Trophoblast cell (in vitro differentiated cells and primary cell): Measurements from ENCODE around the gene FBXO9.

Experiments
- DNase-seq, 2 donors: peaks; one replicate each; pipeline ENCODE4 v3.0.0-alpha.2; 2016
- H2AFZ ChIP-seq: 2 replicates; pipeline ENCODE4 v1.6.1; 2013; ENCODE audit warnings: low read length, moderate library complexity, mild to moderate bottlenecking; ENCODE audit not compliant: insufficient read depth, poor library complexity
- H2AK5ac ChIP-seq: 2 replicates; pipeline ENCODE4 v1.6.1; 2013; ENCODE audit warnings: mild to moderate bottlenecking, low read length
- H2BK120ac ChIP-seq: 2 replicates; pipeline ENCODE4 v1.6.1; 2013; ENCODE audit warnings: low read length, mild to moderate bottlenecking, moderate library complexity; ENCODE audit not compliant: insufficient read depth, poor library complexity
- H2BK12ac ChIP-seq: 2 replicates; pipeline ENCODE4 v1.6.1; 2013; ENCODE audit warnings: mild to moderate bottlenecking, low read length, moderate library complexity
- H2BK5ac ChIP-seq: 2 replicates; pipeline ENCODE4 v1.6.1; 2013; ENCODE audit warnings: low read length, low read depth, moderate library complexity, mild to moderate bottlenecking; ENCODE audit not compliant: poor library complexity
- H3K14ac ChIP-seq: 2 replicates; pipeline ENCODE4 v1.6.1; 2013; ENCODE audit warnings: mild to moderate bottlenecking, low read length
- H3K18ac ChIP-seq: 2 replicates; pipeline ENCODE4 v1.6.1; 2013; ENCODE audit warnings: mild to moderate bottlenecking, low read length
- H3K23ac ChIP-seq: 2 replicates; pipeline ENCODE4 v1.6.1; 2013; ENCODE audit warnings: low read length
- H3K27ac ChIP-seq: 2 replicates; pipeline ENCODE4 v1.5.1; 2013; ENCODE audit warnings: low read depth, mild to moderate bottlenecking, inconsistent platforms, low read length, moderate library complexity
- H3K27me3 ChIP-seq: 2 replicates; pipeline ENCODE4 v1.6.1; 2013; ENCODE audit warnings: inconsistent platforms, mild to moderate bottlenecking, low read length, moderate library complexity; ENCODE audit not compliant: insufficient read depth
- H3K36me3 ChIP-seq, 2 experiments: 1 replicate in 1 of 2; 2 replicates in 1 of 2; pipeline ENCODE4 v1.6.1; 2013; ENCODE audit warnings: low read length in 2 of 2, mild to moderate bottlenecking in 2 of 2, moderate library complexity in 1 of 2; ENCODE audit not compliant: insufficient read depth in 2 of 2, control insufficient read depth in 1 of 2
- H3K4ac ChIP-seq: 2 replicates; pipeline ENCODE4 v1.6.1; 2013; ENCODE audit warnings: low read depth, mild to moderate bottlenecking, low read length, moderate library complexity
- H3K4me1 ChIP-seq, 2 experiments: 1 replicate in 1 of 2; 2 replicates in 1 of 2; pipeline ENCODE4 v1.6.1; 2013; ENCODE audit warnings: low read length in 2 of 2, mild to moderate bottlenecking in 2 of 2, moderate library complexity in 1 of 2; ENCODE audit not compliant: insufficient read depth in 2 of 2, control insufficient read depth in 1 of 2
- H3K4me2 ChIP-seq: 2 replicates; pipeline ENCODE4 v1.6.1; 2013; ENCODE audit warnings: inconsistent platforms, mild to moderate bottlenecking, low read length, moderate library complexity
- H3K4me3 ChIP-seq: 2 replicates; pipeline ENCODE4 v1.5.1; 2013; ENCODE audit warnings: mild to moderate bottlenecking, low read depth, low read length, inconsistent platforms
- H3K79me1 ChIP-seq: one replicate; pipeline ENCODE4 v1.6.1; 2013; ENCODE audit warnings: low read length
- H3K79me2 ChIP-seq: 2 replicates; pipeline ENCODE4 v1.6.1; 2013; ENCODE audit warnings: low read length, mild to moderate bottlenecking; ENCODE audit not compliant: control insufficient read depth, insufficient read depth, poor library complexity
- H3K9ac ChIP-seq: 2 replicates; pipeline ENCODE4 v1.6.1; 2013; ENCODE audit warnings: mild to moderate bottlenecking, low read length
- H3K9me3 ChIP-seq: 2 replicates; pipeline ENCODE4 v1.6.1; 2013; ENCODE audit warnings: low read depth, mild to moderate bottlenecking, control low read depth, inconsistent platforms, low read length; ENCODE audit not compliant: insufficient read depth
- H4K12ac ChIP-seq: 2 replicates; pipeline ENCODE4 v1.6.1; 2013; ENCODE audit warnings: low read depth, mild to moderate bottlenecking, low read length, moderate library complexity
- H4K8ac ChIP-seq: 2 replicates; pipeline ENCODE4 v1.6.1; 2013; ENCODE audit warnings: low read depth, mild to moderate bottlenecking, low read length, moderate library complexity
- H4K91ac ChIP-seq: one replicate; pipeline ENCODE4 v1.6.1; 2013; ENCODE audit warnings: low read depth, mild to moderate bottlenecking, low read length, moderate library complexity
- WGBS: extraction: QIAGEN DNeasy Blood & Tissue Kit; methylation state at CpG from one replicate; pipeline ENCODE4 v1.1.7; 2013; ENCODE audit warnings: missing lambda C conversion rate; ENCODE audit not compliant: insufficient read length, insufficient coverage; ENCODE audit errors: extremely low coverage; 5-methylcytosine and 5-hydroxymethylcytosine counted together

FBXO9 gene

GRCh38 chr6:53095716-53096115, 30.5 kb downstream of the FBXO9 start:
- Histone ChIP-seq H4K91ac (no peak overlapping the region), H3K27me3 (no peaks in the 10 kb centered on the region), H3K79me1 (no peaks in the 10 kb centered on the region), H2BK12ac (no peak overlapping the region), H3K4me3 (no peak overlapping the region), H3K36me3 (peaks cover 15 to 21% of the 10 kb centered on the region in 2 experiments), H3K79me2 (no peaks in the 10 kb centered on the region), H3K18ac (no peak overlapping the region), H2AK5ac (no peak overlapping the region), H4K12ac (no peak overlapping the region), H3K9me3 (no peaks in the 10 kb centered on the region), H3K4me1 (no peaks in the 10 kb centered on the region), H3K23ac (no peak overlapping the region), H3K4ac (no peak overlapping the region), H3K4me2 (no peak overlapping the region), H3K9ac (no peak overlapping the region), H3K27ac (no peak overlapping the region), H3K14ac (no peak overlapping the region), H2BK5ac (no peak overlapping the region), H2AFZ (no peak overlapping the region), H2BK120ac (no peak overlapping the region), H4K8ac (no peak overlapping the region)
- DNase-seq, result no peak
- no CpG with 5 or more reads among the region's 1 CpG for WGBS

- Histone ChIP-seq H3K4me1 (no peaks in the 10 kb centered on the region), H3K79me2 (no peaks in the 10 kb centered on the region), H3K27me3 (no peaks in the 10 kb centered on the region), H3K27ac (no peak overlapping the region), H3K9ac (no peak overlapping the region), H3K4me3 (no peak overlapping the region), H3K79me1 (no peaks in the 10 kb centered on the region), H3K18ac (no peak overlapping the region), H3K23ac (no peak overlapping the region), H4K8ac (no peak overlapping the region), H3K4me2 (no peak overlapping the region), H2AK5ac (no peak overlapping the region), H2BK12ac (no peak overlapping the region), H2BK5ac (no peak overlapping the region), H3K14ac (no peak overlapping the region), H4K12ac (no peak overlapping the region), H3K9me3 (no peaks in the 10 kb centered on the region), H2AFZ (no peak overlapping the region), H3K36me3 (peaks cover 11 to 20% of the 10 kb centered on the region in 2 experiments), H2BK120ac (no peak overlapping the region), H4K91ac (no peak overlapping the region), H3K4ac (no peak overlapping the region)
- WGBS, result no CpG with 5 or more reads among the region's 2 CpGs
- DNase-seq, result no peak
Observed at GRCh38 chr6:53100561-53100960, 35.4 kb downstream of the FBXO9 start.

GRCh38 chr6:53101006-53101405, 35.8 kb downstream of the FBXO9 start:
- H3K4me3 ChIP-seq, result no peak overlapping the region
- no peaks in the 10 kb centered on the region for H3K79me2 ChIP-seq
- peaks cover 11 to 18% of the 10 kb centered on the region in 2 experiments for H3K36me3 ChIP-seq
- no peaks in the 10 kb centered on the region for H3K79me1 ChIP-seq
- no peak overlapping the region for H3K27ac ChIP-seq
- no peak overlapping the region for H3K14ac ChIP-seq
- H2BK120ac ChIP-seq, result no peak overlapping the region
- WGBS, result no CpG with 5 or more reads among the region's 2 CpGs
- no peak overlapping the region for H3K4ac ChIP-seq
- H2AK5ac ChIP-seq, result no peak overlapping the region
- H4K12ac ChIP-seq, result no peak overlapping the region
- H3K4me1 ChIP-seq, result no peaks in the 10 kb centered on the region
- H2AFZ ChIP-seq, result no peak overlapping the region
- no peak for DNase-seq
- H3K18ac ChIP-seq, result no peak overlapping the region
- H2BK12ac ChIP-seq, result no peak overlapping the region
- no peak overlapping the region for H4K91ac ChIP-seq
- H3K4me2 ChIP-seq, result no peak overlapping the region
- H3K9ac ChIP-seq, result no peak overlapping the region
- H2BK5ac ChIP-seq, result no peak overlapping the region
- H4K8ac ChIP-seq, result no peak overlapping the region
- no peaks in the 10 kb centered on the region for H3K27me3 ChIP-seq
- H3K9me3 ChIP-seq, result no peaks in the 10 kb centered on the region
- no peak overlapping the region for H3K23ac ChIP-seq

GRCh38 chr6:53103993-53104675, 38.9 kb downstream of the FBXO9 start:
- Histone ChIP-seq H3K27me3 (no peaks in the 10 kb centered on the region), H3K18ac (no peak overlapping the region), H3K4me3 (no peak overlapping the region), H3K36me3 (peaks cover 5 to 10% of the 10 kb centered on the region in 2 experiments), H2AK5ac (no peak overlapping the region), H3K4me2 (no peak overlapping the region), H3K27ac (no peak overlapping the region), H4K8ac (no peak overlapping the region), H3K4ac (no peak overlapping the region), H2BK5ac (no peak overlapping the region), H2BK12ac (no peak overlapping the region), H3K79me1 (peaks cover 6% of the 10 kb centered on the region), H3K4me1 (peaks cover 0 to 2% of the 10 kb centered on the region in 2 experiments), H2BK120ac (no peak overlapping the region), H3K9ac (no peak overlapping the region), H3K79me2 (no peaks in the 10 kb centered on the region), H3K9me3 (no peaks in the 10 kb centered on the region), H4K12ac (no peak overlapping the region), H3K23ac (no peak overlapping the region), H4K91ac (no peak overlapping the region), H2AFZ (no peak overlapping the region), H3K14ac (no peak overlapping the region)
- no CpG with 5 or more reads among the region's 3 CpGs for WGBS
- peak in 1 of 2 donors; percentile 62 for DNase-seq
